Stimulated activated CD4-positive, alpha-beta T cell treated with anti-CD3 and anti-CD28 coated beads, Interleukin-1b, Interleukin-23, amount 100 ng/mL, for 24 hours (primary cell): ENCODE measurements around the gene DTYMK.

Experiments
- DNase-seq, 4 experiments: peaks; one replicate each; pipeline ENCODE4 v3.0.0-alpha.2; 2020; ENCODE audit warnings: low read depth in 4 of 4, low spot score in 1 of 4

The DTYMK gene, protein sequence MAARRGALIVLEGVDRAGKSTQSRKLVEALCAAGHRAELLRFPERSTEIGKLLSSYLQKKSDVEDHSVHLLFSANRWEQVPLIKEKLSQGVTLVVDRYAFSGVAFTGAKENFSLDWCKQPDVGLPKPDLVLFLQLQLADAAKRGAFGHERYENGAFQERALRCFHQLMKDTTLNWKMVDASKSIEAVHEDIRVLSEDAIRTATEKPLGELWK

DNA sequence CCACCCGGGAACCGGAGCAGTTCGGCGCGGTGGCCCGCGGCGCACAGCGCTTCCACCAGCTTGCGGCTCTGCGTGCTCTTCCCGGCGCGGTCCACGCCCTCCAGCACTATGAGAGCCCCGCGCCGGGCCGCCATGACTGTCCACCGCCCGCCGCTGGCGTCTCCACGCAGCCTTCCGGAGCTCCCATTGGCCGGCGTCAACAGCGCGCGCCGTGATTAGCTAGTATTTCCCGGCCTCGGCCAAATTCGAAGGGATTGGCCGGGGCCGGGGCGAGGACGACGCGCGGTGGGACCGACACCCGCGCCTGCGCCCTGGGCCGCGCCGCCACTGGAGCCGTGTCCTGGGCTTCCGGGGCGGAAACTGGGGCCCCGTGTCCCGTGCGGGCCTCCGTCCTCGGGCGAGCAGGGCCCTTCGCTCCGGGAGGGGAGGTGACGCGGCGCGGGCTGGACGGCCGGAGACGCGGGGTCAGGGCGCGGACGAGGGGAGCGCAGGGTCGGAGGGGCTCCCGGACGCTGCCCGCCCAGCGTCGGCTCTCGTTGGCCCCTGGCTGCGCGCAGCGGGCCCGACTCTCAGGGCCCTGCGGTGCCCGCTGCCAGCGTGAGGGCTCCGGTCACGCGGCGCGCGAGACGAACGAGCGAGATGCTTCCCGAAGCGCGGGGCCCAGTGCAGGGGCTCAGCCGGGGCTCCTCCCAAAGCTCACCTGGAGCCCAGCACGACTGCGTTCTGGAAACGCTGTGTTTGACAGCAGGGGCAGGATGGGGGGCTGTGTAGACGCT is at the start of gene DTYMK:
Gene DTYMK, minus strand, starts transcription at position 166 of the 776 bp plus-strand sequence. Its CDS starts 32 bp downstream, at position 134.
- DNase-seq = peak; percentile 81 to 93 (median 89)

DNA sequence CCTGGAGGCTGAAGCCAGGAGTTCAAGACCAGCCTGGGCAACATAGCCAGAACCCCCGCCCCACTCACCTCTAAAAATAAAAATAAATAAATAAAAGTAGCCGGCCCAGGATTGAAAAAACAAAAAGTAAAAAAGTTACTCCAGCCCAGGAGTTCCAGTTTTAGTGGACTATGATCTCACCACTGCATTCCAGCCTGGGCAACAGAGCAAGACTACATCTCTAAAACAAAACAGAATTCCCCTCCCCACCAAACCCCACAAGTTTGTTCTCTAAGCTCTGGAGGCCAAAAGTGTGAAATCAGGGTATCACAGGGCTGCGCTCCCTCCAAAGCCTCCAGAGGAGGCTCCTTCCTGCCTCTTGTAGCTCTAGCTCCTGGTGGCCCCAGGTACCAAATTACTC is 49.5 kb upstream of the DTYMK start:
- no peak for DNase-seq

DNA sequence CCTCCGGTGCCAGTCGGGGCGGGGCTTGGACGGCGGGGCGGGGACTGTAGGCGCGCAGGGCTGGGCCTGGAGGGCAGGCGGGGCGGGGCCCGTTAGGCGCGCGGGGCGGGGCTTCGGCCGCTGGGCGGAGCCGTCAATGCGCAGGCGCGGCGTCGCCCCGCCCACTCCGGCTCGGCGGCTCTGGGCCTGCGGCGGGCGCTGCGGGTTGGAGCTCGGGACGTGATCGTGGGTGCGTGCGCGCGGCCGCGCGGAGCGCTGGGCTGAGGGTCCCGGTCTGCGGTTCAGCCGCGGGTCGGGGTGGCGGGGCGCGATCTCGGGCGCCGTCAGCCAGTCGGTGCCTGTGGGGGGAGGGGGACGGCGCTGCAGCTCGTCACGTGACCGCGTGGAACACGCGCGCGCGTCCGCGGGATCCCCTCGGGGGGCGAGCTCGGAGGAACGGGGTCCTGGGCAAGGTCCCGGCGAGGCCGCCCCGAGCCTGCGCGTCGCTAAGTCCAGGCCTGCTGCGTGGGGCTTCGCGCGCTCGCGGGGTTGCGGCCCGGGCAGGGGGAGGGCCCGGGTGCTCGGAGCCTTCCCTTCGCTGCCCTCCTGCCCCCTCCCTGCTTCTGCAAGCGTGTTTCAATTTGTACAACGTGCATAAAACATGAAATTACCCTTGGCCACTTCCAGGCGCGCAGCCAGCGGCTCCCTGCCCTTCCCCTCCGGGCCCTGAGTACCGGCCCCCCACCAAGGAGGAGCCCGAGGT is 48.0 kb upstream of the DTYMK start, which contains the start of gene D2HGDH:
Gene D2HGDH, plus strand, starts transcription at position 164 of the 742 bp plus-strand sequence. CDS start 595 bp downstream, outside the sequence.
- DNase-seq = peak; percentile 86 to 95 (median 90)

DNA sequence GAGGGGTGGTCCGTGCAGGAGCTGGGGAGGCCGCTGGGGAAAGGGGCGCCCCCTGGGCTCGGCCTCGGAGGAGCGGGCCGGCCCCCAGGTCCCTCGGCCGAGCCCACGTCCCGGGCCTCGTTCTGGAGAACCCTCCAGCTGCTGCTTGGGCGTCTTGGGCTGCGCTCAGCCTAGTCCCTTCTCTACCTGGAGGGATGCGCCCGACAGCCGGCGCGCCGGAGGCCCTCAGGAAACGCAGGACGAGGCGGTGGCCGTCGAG is 47.5 kb upstream of the DTYMK start:
- DNase-seq = no peak

DNA sequence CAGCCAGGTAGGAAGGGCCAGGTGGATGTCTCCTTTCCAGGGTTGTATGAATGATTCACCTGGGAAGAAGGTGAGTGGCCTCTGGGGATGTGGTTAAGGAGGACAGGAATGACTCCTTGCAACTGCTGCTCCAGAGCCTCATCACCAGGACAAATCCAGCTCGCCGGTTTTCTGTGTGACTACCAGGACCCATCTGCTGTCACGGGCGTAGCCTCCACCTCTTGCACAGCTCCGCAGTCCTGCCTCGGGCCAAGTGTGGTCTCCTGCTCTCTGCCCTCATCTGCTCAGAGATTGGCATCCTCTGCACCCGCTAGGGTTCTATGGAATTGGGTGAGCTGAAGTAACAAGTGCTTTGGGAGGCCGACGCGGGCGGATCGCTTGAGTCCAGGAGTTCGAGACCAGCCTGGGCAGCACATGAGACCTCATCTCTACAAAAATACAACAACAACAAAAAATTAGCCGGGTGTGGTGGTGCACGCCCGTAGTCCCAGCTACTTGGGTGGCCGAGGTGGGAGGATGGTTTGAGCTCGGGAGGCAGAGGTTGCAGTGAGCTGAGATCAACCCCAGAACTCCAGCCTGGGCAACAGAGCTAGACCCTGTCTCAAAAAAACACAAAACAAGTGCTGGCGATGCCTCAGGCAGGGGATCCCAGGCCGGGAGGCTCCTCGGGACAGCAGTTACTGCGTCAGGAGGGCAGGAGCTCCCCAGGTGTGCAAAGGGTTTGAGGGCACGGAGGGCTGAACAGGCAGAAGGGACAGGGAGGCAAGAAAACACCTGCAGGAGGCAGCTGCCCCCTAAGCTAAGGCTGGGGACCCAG is 47.0 kb upstream of the DTYMK start:
- no peak for DNase-seq

DNA sequence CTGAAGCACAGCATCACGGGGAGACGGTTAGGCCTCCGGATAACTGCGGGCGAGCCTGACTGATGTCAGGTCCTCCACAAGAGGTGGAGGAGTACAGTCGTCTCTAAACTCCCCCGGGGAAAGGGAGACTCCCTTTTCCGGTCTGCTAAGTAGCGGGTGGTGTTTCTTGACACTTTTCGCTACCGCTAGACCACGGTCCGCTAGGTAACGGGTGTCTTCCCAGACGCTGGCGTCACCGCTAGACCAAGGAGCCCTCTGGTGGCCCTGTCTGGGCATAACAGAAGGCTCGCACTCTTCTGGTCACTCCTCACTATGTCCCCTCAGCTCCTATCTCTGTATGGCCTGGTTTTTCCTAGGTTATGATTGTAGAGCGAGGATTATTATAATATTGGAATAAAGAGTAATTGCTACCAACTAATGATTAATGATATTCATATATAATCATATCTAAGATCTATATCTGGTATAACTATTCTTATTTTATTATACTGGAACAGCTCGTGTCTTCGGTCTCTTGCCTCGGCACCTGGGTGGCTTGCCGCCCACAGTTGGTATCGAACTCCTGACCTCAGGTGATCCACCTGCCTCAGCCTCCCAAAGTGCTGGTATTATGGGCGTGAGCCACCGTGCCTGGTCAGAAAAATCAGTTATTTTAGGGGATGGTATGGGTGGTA is 46.0 kb upstream of the DTYMK start:
- DNase-seq = peak in 2 of 4 experiments; percentile 40 to 61

DNA sequence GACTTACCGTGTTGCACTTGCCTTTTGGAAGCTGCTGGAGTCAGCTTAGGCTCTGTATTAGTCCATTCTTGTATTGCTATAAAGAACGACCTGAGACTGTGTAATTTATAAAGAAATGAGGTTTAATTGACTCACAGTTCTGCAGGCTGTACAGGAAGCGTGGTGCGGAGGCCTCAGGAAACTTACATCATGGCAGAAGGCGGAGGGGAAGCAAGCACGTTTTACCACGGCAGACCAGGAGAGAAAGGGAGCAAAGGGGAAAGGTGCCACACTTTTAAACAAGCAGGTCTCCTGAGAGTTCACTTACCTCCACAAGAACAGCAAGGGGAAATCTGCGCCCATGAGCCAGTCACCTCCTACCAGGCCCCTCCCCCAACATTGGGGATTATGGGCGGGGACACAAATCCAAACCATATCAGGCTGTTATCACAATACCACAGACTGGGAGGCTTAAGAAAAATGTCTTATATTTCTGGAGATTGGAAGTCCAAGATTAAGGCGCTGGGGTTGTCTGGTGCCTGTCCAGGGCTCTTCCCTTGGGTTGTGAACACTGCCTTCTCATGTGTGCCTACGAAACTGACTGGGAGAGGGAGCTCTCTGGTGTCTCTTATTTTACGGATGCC is 44.2 kb upstream of the DTYMK start:
- no peak for DNase-seq

DNA sequence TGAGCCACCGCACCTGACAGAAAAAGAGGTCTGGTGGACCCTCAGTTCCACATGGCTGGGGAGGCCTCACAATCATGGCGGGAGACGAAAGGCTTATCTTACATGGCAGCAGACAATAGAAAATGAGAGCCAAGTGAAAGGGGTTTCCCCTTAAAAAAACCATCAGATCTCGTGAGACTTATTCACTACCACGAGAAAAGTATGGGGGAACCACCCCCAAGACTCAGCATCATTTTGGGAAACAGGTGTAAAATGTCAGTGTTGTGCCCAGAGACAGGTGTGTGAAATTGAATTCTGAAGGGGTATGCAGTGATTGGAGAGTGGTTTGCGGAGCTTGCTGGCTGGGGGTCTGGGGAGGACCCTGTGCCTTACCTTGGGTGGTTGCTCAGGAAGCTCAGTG is 43.3 kb upstream of the DTYMK start:
- DNase-seq = no peak

DNA sequence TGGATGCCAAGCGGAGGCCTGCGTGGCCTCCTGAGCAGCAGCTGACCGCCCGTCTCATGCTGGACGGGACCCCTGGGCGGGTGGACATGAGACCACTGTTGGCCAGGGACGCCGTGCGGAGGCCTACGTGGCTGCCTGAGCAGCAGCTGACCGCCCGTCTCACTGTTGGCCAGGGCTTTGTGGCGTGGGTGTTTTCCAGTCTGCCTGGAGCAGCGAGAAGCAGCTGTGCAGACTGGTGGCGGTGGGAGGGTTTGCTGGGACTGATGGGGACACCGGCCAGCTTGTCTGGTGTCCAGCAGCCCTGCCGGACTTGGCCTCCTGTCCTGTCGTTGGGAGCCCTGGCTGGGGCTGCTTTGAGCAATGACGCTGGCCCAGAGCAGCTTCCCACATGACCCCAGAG is 42.0 kb upstream of the DTYMK start:
- DNase-seq = no peak

DNA sequence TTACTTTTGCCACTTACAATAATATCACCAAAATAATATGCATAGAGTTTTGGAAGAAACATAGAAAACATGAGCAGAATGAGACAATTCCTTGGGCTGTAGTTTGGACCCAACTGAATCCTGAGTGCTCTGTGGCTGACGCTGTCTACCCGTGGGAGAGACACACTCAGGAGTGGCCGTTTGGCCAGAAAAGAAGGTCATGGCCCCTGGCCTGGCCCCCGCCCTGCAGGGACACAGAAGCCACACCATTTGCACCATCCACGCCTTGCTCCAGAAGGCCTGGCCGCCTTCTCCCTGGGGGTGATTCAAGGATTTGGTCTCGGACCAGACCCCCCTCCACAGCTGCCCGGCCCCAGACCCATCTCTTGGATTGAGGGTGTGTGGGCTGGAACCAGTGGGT is 41.4 kb upstream of the DTYMK start:
- DNase-seq = no peak

DNA sequence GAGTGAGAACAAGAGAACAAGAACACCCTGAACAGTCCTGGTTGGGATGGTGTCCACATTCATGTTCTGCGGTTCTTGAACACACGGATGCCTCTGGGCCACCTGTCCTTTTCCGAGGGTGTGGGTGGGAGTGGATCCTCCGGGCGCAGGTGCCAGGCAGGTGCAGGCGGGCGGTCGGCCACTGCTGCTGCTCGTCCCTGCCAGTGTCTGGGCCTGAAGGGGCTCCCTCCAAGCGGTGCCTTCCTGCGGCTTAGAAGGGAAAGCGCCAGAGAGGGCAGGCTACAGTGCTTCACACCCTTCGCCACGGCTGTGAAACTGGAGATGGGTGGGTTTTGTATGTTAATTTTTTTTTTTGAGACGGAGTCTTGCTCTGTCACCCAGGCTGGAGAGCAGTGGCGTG is 39.8 kb upstream of the DTYMK start:
- no peak for DNase-seq

DNA sequence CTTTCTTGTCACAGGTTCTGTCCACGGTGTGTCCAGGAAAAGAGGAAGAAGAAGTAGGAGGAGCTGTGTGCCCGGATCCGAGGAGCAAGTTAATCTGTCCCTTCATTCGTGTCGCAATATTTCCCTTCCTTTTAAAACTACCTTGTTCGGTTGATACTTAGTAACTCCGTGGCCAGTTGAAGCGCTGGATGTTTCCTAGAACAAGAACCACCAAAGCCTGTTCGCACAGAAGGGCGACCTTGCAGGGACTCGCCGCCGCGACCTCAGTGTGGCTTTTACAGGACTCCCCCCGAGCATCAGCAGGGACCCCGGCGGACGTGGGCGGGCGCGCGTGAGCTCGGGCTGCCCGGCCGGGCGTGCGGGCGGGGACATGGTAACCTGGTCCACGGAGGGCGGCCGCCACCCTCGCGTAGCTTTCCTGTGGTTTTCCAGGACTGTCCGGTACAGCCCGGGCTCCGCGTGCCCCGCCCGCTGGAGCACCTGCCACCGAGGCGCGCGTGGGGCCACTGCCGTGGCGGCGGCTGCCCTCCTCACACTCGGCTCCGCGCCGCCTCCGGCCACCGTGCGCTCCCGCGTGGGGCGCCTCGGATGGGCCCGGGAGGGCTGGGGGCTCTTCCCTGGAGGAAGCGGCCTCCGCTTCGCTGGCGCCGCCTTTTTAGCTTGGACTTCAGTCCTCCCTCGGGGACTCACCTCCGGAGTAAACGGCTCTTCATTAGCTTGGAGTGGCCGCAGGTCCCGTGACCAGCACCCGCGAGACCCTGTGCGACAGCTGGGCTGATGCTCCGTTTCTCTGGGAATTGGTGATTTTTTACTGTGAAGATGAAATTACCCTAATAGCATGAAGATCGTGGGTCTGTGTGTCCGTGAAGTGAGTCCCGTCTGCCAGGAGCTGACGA is 38.6 kb upstream of the DTYMK start:
- no peak for DNase-seq

DNA sequence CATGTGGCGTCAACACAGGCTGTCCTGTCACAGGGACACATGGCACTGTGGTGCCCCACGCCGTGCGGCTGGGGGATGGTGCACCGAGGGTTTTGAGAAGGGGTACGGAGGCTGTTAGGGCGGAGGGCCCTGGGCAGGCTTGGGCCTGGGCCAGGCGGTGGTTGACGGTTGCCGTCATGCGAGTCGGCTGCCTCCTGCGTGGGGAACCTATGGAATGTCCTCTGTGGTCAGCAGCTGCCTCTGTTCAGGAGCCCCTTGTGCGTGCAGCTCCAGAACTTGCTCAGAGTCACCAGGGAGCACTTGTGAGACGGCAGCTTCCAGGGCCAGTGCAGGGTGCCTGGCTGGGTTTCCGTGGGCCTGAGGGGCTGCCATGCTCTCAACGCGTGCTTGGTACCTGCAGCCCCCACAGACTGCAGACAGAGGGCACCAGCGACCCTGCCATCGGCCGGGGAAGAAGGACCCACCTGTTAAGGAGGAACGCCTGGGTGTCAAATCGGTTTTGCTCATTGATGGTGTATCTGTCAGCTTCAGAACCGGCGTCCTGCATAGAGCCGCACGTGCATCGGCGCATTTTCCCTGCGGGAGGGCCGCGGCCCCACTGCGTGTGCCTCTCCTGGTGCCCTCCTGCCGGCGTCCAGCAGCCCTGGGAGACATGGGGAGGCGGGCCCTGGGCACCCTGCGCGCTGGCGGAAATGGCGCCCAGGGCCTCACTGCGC is 37.8 kb upstream of the DTYMK start:
- no peak for DNase-seq

DNA sequence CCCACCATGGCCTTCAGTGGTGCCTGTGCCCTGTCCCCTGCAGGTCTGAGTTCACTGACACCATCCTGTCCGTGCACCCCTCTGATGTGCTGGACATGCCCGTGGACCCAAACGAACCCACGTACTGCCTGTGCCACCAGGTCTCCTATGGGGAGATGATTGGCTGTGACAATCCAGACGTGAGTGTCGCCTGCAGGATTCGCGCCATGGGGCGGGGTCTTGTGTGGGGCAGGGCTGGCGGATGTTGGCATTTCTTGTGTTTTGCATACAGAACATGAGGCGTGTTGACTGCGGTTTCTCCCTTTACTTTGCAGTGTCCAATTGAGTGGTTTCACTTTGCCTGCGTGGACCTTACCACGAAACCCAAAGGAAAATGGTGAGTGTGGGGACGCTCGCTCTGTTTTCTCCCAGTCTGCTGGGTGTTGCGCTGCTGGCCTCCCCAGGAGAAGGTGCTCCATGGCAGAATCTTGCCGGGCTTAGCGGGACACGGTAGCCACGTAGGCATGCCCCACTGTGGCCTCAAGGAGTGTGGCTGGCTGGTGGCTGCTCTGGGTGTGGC is 36.4 kb upstream of the DTYMK start:
- DNase-seq = no peak

DNA sequence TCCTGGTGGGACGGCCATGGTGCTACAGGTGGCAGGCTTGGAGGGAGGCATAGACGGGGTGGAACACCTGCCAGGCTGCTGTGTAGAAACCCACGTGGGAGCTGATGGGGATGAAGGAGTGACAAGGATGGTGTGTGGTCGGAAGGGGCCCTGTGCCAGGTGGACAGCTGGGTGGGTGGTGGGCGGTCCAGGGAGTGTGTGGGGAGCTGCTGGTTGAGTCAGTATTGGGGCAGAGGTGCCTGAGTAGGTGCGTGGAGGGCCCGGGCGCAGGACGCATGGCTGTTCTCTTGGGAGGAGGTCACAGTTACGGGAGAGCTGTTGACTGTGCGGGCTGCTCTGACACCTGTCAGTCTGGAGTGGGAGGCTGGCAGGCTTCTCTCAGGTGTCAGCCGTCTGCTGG is 35.2 kb upstream of the DTYMK start:
- DNase-seq = no peak

DNA sequence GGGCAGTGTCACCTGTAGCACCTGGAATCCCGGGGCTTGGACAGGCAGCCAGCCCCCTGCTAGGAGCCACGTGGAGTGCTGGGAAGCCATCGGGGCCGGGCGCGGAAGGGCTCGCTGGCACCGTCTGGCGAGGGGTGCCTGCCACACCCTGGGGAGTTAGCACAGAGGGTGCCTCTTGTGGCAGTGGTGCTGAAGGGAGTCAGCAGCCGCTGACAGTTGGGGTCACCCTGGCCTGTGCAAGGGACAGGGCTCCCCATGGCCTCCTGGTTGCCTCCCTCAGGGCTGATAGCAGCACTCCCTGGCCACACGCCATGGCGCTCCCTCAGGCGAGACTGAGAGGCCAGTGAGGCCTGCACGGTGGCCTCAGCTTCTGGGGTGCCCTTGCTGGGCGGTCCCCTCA is 33.9 kb upstream of the DTYMK start:
- DNase-seq = no peak

DNA sequence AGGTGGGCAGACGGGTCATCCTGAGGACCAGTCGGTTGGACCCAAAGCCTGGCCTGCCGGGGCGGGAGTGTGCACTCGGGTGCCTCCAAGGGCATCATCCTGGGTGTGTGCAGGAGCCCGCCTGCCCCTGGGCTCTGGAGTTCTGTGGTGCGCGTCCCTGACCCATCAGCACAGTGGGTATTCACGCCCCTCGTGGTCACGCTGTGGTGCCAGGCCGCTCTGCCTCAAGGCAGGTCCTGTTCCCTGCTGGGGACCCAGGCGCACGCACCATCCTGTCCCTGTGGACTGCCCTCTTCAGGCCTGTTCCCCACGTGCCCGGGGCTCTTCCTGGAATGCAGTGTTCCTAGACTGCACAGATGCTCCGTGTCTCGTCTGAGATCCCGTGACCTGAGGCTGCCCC is 33.5 kb upstream of the DTYMK start:
- no peak for DNase-seq

DNA sequence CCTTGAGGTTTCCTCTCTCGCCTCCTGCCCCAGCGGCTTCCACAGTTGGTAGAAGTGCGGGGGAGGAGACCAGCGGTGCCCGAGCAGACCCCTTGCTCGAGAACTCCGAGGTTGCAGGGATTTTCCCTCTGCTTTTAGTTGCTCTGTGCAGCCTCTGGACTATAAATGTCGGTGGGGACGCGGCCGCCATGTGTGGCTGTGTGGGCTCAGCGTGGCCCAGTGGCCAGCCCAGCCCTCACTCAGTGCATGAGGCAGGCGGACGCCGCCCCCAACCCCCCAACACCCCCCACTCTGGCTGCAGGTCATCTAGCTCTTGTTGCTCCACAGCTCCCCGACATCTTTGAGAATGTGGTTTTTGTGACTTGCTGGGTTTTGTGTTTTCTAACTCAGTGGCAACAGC is 32.5 kb upstream of the DTYMK start:
- no peak for DNase-seq
